ENCODE results near the gene GMPR.
"Not testable (repeated sequence)": the region's sequence is repeated elsewhere in the genome, so short reads cannot be mapped to it uniquely, and the experiment has no call there.

Gene GMPR

GRCh38 chr6:16238057-16238962 lies at the start of gene GMPR:
TSS of gene GMPR (plus strand) at chr6:16238587. CDS start at chr6:16238694, 107 bp downstream.
- peak; percentile 81 for DNase-seq

DNA sequence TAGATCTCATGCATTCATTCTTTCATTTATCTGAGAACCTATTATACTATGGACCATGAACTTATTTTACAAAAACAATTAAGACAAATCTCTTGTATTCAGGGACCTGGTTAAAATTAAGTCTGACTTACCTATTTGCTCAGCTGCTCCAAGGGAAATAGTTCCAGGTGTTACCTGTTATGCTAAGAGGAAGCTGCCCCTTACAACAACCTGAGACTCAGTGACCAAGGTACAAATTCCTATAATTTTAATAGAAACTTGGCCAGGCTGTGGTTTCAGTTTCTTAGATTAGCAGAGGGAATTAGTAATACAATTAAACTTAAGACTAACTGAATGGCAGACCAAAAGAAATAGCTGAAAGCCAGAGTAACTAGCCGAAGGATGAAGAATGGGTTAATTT lies 48.2 kb upstream of the GMPR start:
- DNase-seq, result no peak

- no peak for DNase-seq
Observed at GRCh38 chr6:16196260-16196983, 42.0 kb upstream of the GMPR start.

- no peak for DNase-seq
Observed at GRCh38 chr6:16196984-16197546, 41.3 kb upstream of the GMPR start.

- DNase-seq, result no peak
Observed at GRCh38 chr6:16198061-16198705, 40.2 kb upstream of the GMPR start.

GRCh38 chr6:16199804-16200203 lies 38.6 kb upstream of the GMPR start:
- no peak for DNase-seq

DNA sequence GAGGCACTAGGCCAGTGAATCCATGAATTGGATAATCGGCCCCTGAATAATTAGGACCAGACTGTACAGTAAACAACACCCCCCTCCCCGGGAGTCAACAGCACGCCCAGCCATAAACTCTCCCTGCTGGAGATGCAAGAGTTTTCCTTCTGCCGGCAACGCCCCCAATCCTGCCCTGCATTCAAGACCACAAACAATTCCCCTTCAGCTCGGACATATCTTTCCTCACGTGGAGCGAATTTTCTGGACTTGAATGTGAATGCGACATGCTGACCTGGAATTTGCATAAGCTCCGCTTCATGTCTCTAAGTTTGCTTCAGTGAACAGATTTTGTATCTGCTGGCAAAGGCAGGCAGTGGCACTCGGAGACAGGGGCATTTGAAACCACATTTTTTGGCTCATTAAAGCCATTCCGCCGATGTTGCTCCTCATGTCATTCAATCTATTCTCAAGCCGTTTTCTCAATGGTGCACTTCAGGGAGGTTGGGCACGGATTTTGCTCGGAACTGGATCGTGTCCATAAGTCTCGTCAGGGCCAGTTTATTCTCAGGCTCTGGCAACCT lies 38.0 kb upstream of the GMPR start:
- no peak for DNase-seq

DNA sequence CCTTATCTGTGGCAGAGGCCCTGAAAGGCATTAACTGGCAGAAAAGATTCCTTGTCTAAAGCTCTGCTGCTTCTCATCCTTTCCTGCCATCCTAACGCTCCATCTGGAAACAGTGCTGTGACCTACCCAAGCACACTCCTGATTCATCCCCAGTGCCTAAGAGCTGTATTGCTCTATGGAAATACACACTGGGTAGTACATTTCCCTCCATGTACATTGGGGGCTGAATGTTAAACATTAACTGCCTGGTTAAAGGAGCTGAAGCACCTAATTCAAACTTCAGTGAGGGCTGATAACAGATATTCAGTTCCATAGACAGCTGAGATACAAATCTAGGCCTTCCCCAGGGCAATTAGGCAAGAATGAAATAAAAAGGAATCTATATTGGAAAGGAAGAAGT lies 36.7 kb upstream of the GMPR start:
- no peak for DNase-seq

GRCh38 chr6:16204653-16205376 lies 33.6 kb upstream of the GMPR start:
- DNase-seq, result no peak

- no peak for DNase-seq
Observed at GRCh38 chr6:16205377-16206144, 32.8 kb upstream of the GMPR start.

DNA sequence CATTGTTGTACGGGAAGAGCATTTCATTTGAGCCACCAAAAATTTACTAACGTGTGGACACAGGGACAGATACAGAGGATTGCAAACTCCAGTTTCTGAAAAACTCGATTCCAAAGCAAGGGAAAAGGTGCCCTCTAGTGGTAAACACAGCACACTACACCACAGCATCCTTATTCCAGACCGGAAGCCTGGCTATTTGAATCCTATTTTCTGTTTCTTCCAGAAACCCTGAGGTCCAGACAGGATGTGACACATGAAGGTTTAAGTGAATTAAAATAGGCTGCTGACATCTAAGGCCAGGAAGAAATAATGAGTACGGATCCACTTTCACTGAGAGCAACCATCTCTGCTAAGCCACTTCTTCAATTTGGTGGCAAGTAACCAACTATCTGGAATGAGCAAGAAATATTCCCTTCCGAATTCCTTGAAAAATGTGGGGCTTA lies 31.8 kb upstream of the GMPR start:
- DNase-seq, result peak; percentile 54

- no peak for DNase-seq
Observed at GRCh38 chr6:16208989-16209388, 29.4 kb upstream of the GMPR start.

DNA sequence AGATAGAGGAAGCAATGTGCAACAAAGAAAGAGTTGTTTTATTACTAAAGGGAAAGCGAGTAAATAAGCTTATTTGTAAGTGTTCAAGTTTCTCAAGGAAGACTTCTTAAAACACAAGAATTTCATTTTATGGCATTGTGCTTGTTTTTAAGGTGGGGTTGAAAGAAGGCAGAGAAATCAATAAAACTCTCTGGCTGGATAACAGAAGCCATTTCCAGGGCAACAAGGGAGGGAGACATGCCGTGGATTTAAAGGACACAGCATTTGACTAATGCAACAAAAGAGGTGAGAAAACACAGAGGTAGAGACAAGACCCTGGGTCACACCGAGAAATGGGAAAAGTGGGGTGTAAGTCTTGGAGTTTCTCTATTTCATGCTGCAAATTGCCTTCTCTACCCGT lies 28.8 kb upstream of the GMPR start:
- no peak for DNase-seq

GRCh38 chr6:16212276-16212675 lies 26.1 kb upstream of the GMPR start:
- no peak for DNase-seq

GRCh38 chr6:16216501-16217155 lies 21.8 kb upstream of the GMPR start:
- no peak for DNase-seq

- DNase-seq, result no peak
Observed at GRCh38 chr6:16217156-16217721, 21.1 kb upstream of the GMPR start.

DNA sequence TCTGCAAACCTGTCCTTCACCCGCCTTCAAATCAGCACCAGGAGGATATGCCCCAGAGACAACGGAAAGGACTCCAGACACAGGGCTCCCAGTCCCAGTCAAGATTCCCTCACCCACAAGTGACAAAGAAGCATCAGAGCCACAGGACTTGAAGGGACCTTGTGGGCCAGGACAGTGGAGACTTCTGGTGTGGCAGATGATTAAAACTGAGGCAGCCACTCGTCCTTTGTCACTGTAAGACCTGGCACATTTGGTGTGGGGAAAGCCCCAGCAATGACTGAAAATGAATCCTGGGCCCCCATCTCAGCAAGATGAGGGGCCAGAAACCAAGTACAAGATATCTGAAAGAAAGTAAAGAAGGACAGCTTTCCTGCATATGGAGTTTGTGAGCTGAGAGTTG lies 15.6 kb upstream of the GMPR start:
- DNase-seq, result no peak

DNA sequence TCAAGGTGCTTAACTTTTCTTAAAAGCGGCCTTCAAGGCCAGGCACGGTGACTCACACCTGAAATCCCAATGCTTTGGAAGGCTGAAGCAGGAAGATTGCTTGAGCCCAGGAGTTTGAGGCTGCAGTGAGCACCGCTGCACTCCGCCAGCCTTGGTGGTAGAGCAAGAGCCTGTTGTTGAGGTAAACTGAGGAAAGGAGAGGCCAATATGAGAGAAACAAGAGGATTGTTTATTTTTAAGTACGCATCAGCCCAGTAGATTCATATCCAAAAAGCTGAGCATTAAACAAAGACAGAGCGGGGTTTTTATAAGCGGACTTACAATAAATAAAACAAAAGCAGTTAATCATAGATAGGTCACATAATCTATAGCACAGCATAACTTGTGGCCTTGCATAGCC lies 15.0 kb upstream of the GMPR start:
- DNase-seq, result no peak

DNA sequence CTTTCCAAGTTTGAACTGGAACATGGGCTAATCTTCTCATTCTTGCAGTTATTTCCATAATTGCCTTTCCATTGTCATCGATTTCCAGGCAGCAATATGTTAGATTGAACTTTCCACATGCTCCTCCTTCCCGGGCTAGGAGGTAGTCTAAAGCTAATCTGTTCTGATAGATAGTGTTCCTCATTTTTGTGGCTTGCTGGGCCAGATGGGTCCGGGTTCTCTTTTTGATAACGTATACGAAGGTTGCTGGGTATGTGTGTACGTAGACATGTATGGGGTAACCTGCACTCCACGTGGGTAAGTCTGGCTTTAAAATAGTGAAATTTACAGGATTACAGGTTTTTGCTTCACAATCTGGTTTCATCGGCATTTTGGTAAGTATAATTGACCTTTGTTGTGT lies 14.0 kb upstream of the GMPR start:
- no peak for DNase-seq

GRCh38 chr6:16225062-16225731 lies 13.2 kb upstream of the GMPR start:
- DNase-seq, result not testable (repeated sequence)
